T-helper 22 cell (primary cell): ENCODE results near the gene CDCA7L.
"Not testable (repeated sequence)": the region's sequence is repeated elsewhere in the genome, so short reads cannot be mapped to it uniquely, and the experiment has no call there.

Source experiments
- DNase-seq: peaks from one replicate; pipeline ENCODE4 v3.0.0-alpha.2; 2020; ENCODE audit warnings: low read depth

Gene CDCA7L

DNA sequence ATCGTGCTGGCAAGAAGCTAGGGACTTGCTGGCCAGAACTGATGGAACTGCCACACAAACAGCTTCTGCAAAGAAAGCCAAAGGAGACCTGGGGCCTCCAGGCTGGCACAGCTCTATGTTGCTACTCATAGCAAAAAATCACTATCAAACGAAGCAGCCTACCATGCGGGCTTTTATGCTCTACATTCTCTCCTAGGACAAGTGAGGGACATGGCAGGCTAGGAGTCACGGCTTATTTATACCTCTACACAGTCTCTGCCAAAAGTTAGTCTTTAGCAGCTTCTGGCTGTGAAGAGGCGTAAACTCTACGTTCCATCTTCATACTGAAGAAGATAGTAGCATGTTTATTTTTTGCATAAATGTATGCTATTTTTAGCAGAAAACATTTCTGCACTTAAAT lies 35.4 kb downstream of the CDCA7L start:
- DNase-seq, result no peak

DNA sequence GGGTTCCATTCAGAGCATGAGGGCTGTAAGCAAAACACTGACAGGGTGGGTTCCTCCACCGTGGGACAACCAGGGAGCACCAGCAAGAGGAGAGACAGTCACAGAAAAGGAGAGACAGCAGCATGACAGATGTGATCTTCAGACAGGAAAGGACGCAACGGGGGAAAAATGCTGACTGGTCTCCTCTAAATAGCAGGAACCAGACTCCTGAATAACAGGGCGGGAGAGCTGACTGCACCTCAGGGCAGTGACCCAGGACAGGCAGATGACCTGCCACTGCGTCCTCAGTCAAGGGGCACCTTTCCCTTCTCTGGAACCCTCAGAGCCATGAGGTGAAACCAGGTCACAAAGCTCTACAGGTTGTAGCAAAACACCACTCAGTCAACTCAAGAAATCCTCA lies 37.0 kb downstream of the CDCA7L start:
- no peak for DNase-seq

DNA sequence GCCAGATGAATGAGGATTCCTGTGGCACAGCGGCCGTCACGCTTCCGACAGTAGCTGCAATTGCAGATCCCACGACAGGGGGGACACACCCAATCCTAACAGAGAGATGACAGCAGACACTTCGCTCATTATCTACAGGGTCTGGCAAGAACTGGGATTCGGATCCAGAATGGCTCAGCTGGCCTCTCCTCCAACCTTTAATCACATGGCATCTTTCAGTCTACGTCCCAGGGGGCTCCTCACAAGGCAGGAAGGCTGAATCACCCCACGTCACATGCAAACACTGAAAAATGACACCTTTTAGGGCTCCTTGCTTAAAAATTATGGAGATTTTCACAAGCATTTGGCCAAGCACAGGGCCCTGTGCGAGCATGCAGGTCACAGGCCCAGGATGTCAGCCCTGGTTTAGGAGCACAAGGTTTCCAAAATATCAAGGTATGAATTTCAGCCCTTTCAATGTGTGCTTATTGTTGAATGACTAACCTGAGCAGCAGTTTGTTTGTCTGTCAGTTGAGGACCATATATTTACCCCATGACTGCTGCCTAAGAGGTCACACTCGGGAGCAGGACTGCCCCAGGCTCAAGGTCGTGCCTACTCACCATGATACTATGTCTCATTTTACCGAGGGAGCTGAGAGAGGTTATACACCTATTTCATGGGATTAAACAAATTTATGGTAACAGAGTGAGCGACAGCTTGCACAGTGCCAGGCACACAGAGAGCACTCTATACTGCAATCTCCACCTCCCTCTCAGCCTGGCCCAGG lies 42.5 kb downstream of the CDCA7L start:
- no peak for DNase-seq

DNA sequence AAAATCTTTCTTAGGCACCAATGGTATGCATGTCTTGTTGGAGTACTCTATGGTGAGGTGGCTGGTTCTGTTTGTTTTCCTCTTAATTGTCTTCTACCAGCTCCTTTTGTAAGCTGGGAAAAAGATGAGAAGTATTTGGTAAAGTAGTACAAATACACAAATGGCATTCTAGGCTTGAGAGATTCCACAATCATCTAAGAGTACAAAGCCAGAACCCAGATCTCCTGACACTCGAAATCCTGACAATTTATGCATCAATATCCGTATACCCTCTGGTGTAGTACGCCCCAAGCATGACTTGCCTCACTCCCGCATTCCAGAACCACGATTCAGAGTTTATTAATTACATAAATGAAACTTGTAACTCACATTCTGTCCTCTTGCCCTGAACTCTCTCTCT lies 43.5 kb downstream of the CDCA7L start:
- DNase-seq, result no peak

DNA sequence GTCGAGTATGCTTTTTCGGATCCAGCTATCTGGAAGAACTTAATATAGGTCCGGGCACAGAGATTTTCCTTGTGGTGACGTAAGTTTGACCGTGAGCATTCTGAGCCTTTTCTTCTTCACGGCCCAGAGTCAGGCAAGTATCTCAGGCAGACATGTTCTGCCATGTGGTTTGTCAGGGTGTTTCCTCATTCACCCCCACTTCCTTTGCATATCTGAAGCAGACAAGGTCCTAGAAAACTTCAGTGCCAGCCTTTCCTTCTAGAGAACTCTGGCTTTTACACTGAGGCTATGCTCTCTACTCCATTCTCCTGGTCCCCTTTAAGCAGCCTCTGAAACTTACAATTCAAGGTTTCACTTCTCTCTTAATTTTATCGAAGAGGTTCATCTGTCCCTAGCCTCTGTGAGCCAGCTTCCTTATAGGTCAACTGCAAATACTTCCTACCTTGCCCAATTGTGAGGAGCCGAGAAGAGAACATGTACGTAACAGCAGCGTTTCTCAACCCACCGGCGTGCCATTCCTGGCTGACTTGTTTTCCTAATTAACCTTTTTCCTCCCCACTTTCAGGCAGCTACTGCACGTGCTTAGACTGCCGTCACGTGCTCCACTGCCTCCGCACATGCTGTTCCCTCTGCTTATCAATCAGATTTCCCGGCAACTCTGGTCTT lies 47.3 kb downstream of the CDCA7L start:
- DNase-seq, result no peak

DNA sequence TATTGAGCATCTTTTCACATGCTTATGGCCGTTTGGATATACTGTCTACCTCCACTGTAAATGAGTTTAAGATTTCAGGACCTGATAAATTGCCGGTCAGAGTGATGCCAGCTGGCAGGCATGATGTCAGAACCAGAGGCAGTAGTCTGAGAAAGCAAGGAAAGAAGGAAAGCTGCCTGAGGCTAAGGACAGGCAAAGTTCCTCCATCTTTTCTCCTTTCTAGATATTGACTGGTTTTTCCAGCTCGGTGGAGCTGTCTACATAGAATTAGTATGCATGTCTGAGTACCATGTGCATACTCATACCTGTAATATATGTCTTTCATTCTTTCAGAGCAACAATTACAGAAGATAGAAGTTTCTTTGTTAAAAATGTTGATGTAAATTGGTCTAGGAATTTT lies 52.3 kb downstream of the CDCA7L start:
- DNase-seq, result no peak

DNA sequence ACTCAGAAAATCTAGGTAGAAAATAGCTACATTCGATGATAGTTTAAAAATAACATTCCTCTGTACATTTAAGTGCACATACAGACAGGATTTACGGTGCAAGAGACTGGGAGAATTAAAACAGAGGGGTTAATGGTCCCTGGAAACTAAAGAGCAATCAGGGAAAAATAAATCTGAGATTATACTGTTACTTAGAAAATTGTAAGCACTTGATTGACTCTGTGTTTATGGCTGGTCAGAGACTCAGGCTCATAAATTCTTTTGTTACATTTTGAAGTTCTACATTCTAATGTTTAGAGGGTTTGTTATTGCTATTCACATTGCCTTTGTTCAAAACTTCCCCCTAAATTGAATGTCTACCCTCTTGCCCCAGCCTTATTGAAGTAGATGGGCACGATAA lies 54.4 kb downstream of the CDCA7L start:
- DNase-seq, result no peak

DNA sequence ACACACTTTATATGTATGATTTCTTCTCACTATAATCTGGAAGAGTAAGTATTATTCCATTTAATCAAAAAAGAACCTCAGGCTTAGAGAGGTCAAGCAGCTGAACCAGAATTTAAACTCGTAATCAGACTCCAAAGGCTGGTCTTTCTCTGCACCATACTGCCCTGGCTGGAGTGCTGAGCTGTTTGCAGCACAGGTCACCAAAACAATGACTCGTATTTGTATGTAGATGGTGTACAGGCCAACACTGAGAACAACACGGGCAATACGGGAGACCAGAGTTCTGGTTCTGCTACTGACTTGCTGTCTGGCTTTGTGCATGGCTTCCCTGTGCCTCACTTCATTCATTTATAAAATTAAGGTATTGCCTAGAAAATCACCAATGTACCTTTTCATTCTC lies 57.9 kb downstream of the CDCA7L start:
- no peak for DNase-seq

DNA sequence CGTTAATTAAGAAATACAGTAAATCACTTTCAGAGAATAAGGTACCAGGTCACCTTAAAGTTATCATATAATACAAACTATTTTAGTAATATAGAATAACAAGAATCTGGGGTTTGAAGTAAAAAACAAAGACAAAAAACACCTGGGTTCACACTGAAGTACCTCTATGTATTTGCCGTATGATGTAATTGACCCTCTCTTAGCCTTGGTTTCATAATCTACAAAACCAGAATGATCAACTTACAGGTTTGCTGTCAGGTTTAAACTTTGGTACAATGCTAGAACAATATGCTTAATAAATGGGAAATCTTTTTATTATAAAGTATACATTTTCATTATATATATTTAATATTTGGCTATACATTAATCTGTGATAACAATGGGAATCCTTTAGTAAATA lies 58.3 kb downstream of the CDCA7L start:
- DNase-seq, result no peak

DNA sequence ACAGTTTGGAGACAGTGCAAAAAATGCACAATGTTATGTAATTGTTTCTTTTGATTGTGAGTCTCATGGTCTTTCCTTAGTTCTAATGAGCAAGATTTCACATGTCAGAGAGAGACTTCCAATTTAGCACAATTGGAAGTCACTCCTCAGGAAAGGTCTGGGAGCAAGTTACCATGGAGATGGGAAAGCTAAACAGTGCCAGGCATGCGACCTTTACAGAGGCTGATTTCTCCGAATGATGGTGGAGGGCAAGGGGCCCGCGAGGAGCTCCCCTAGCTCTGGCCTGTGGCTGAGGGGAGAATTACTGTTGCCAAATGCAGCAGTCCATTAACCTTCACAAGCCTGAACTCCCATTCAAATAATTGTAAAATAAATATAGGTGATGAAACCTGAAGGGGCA lies 59.3 kb downstream of the CDCA7L start:
- DNase-seq, result no peak

DNA sequence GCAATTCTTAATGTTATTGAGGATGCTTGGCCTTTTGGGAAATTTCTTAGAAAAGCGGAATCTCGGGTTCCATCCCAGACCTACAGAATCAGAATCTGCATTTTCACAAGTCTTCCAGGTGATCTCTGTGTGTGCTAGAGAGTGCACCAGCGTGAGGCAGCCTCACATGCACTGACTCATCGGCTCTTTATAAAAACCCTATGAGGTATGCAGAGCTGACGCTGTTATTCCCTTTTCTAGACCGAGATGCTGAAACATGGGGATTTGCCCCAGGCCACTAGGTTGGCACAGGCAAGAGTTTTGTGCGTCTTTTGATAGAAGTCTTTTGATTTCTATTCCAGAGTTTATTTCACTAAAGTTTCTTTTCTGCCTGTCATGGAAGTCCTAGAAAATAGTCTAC lies 61.2 kb downstream of the CDCA7L start:
- DNase-seq, result no peak

DNA sequence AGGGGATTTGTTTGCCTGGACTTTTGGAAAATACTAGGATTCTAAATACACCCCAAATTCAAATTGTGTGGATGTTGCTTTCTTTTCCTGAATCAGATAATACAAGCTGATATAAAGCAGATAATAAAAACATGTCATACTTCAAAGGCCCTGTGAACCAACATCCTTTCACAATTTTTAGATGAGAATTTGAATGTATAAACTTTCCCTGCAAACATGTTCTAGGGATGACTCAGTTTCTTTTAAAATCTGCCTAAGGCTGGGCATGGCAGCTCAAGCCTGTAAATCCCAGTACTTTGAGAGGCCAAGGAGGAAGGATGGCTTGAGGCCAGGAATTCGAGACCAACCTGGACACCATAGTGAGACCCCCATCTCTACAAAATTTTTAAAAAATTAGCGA lies 62.2 kb downstream of the CDCA7L start:
- DNase-seq, result not testable (repeated sequence)

DNA sequence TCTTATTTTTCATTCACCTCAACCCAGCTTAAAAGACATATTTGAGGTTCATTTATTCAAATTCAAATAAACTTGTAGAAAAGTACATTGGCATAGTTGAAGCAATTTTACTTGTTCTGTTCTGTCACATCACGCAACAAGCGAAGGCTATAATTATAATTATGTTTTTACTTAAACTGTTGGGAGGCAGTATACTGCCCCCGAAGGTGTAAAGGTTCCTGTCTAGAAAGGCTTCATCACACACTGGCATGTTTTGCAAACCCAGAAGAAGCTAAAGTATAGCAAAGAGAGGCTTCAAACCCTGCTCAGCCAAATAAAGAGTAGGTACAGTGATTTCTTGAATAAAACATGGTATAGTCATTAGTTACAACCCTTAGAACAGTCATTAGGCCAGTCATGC lies 62.6 kb downstream of the CDCA7L start:
- DNase-seq, result no peak

DNA sequence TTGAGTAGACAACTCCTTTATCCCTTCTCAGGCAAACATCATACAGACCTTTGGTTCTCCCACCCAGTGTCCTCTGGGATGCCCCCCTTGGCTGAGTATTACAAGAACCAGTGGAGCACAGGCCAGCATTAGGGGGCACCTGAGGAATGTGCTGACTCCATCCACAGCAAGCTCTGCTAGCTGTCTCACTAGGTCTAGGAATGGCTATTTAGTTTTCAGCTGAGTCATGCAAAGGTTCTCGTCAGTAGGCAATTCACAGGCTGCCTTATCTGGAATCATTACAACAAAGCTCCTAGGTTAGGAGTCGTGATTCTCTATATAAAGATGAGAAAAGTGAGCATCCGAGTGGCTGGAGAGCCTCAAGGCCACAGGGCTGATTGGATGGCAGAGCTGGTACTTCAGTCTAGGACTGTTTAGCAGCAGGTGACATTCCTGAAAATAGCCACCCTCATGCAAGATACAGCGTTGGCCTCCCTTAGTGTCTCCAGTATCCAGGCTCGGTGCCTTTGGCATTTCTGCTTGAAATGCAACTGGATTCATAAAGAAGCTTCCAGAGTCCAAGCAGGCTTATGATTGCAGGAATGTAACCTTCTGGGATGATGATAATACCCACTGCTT lies 75.8 kb downstream of the CDCA7L start:
- DNase-seq, result no peak

DNA sequence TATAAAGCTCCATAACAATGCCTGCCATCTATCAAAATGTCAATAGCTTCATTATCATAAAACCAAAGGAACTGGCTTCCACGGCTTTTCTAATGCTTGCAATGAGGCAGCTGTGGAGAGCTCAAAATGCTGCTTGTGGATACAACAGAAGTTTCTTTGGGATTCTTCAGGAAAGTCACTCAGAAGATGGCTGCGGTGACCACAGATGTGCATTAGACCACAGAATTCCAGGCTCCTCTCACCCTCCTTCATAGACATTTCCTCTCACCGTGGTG lies 77.2 kb downstream of the CDCA7L start:
- DNase-seq, result no peak

DNA sequence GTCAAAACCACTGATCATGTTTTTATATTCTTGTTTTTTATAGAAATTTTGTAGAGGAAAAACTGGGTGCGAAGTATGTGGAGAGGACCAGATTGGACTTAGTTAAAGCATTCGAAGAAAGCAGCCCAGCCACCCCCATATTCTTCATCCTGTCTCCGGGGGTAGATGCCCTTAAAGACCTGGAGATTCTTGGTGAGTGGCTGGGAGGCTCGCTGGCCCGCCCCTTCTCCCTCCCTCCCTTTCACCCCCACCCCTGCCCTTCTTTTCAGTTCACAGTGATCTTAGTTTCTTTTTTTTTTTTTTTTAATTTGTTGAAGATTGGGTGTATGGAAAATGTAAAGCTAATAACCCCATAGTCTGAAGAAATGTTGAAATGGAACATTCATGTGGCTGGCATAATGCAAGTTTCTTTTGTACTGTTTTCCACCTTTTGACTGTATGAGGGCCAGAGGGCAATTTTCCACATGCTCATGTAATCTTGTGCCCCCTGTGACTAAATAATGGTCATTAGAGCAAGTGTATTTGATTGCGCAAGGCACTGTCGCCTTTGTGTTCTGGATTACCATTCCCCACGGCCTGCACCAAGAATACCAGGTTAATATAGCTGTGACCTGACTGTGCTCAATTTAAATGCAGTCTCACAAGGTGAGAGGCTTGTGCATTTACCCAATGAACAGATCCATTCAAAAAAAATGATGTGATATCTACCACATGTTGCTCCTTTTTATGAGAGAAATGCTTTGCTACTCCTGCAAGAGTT lies 77.7 kb downstream of the CDCA7L start:
- DNase-seq, result no peak

DNA sequence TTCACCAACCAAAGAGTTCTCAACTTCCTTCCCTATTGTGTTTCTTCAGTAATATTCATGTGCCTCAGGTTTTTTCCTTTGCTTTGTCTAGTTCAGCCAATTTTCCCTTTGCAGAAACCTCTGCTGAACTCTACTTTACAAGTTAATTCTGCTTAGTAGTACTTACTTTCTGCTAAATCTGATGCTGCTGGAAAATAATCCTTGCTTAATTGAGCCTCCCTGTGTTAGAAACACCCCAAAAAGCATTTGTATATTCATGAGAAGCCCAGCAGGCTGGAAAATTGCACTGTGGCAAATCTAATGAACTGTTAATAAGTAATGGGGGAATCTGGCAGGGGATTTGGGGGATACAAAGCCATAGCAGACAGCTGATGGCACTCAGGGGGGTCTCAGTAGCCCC lies 78.5 kb downstream of the CDCA7L start:
- no peak for DNase-seq

DNA sequence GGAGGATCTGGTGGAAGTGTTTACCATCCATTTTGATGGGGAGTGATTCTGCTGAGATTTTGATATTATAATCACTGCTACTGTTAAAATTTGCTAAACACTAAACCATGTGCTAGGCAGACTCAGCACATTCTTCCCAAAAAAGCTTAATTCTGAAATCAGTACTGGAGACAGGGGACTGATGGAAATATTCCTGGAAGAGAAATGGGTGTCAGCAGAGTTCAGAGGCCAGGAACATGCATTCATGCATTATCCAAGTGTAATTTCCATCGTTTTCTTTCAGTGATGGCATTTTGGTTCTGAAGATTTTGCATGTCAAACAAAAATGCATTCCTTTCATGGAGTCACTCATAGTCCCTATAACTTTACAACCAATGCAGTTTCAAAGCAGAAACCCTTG lies 79.0 kb downstream of the CDCA7L start:
- no peak for DNase-seq

DNA sequence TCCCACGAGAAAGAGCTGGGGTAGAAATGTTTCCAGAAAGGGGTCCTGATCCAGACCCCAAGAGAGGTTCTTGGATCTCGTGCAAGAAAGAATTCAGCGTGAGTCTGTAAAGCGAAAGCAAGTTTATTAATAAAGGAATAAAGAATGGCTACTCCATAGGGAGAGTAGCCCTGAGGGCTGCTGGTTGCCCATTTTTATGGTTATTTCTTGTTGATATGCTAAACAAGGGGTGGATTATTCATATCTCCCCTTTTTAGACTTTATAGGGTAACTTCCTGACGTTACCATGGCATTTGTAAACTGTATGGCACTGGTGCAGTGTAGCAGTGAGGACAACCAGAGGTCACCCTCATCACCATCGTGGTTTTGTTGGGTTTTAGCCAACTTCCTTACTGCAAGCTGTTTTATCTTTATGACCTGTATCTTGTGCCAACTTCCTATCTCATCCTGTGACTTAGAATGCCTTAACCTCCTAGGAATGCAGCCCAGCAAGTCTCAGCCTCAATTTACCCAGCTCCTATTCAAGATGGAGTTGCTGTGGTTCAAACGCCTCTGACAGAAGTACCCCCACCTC lies 80.0 kb downstream of the CDCA7L start:
- DNase-seq, result not testable (repeated sequence)

DNA sequence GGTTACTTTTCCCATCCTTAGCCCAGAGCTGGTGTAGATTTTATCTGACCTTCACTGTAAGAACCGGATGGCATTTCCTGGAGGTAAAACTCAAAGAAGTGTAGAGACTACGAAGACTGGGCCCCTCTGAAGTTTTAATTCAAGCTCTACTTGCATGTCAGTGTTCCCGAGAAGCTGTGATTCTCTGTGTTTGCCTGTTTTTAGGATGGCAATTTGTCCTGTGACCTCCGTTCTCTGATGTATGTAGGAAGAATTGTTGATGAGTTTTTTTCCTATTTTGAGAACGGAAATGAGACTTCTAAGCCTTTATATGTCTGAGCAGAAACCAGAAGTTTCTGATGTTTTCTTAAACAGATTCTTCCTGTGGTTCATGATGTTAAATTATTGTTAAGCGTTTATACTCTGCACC lies 94.1 kb downstream of the CDCA7L start:
- no peak for DNase-seq
